GM23338 (cell line): ENCODE measurements around the gene M6PR. TPM values are rescaled to one million over a fixed set of nuclear protein-coding genes. Genes with fewer than 3 reads are reported as not detected.

Source experiments
- ATAC-seq: fragments of 200-7000 bp; cut with Tn5 transposase; 3 replicates; pipeline ENCODE4 v1.9.1; 2020
- DNase-seq: peaks from one replicate; pipeline ENCODE4 v3.0.0-alpha.2; 2015; ENCODE audit warnings: low spot score
- H2AFZ ChIP-seq: fragments of 200-600 bp; sonication (generic); 2 replicates; pipeline ENCODE4 v1.8.0; 2016; ENCODE audit warnings: antibody characterized with exemption, mild to moderate bottlenecking, moderate library complexity
- H3F3A ChIP-seq: fragments of 200-600 bp; sonication (generic); replicated peaks from 2 replicates; pipeline ENCODE4 v1.8.0; 2017; ENCODE audit warnings: antibody characterized with exemption, mixed run types, low read depth
- H3K27ac ChIP-seq: fragments of 200-600 bp; sonication (generic); 2 replicates; pipeline ENCODE4 v1.6.1; 2016; ENCODE audit warnings: low read depth
- H3K27me3 ChIP-seq: fragments of 200-600 bp; sonication (generic); 2 replicates; pipeline ENCODE4 v1.8.0; 2016; ENCODE audit warnings: mild to moderate bottlenecking, mixed run types, moderate library complexity; ENCODE audit not compliant: insufficient read depth
- H3K36me3 ChIP-seq: fragments of 200-600 bp; sonication (generic); 2 replicates; pipeline ENCODE4 v1.8.0; 2016; ENCODE audit warnings: mild to moderate bottlenecking; ENCODE audit not compliant: insufficient read depth
- H3K4me1 ChIP-seq: fragments of 200-600 bp; sonication (generic); 2 replicates; pipeline ENCODE4 v1.8.0; 2016; ENCODE audit warnings: mild to moderate bottlenecking, moderate library complexity; ENCODE audit not compliant: insufficient read depth
- H3K4me2 ChIP-seq: fragments of 200-600 bp; sonication (generic); 2 replicates; pipeline ENCODE4 v1.7.1; 2017; ENCODE audit warnings: mixed run types
- H3K4me3 ChIP-seq: fragments of 200-600 bp; sonication (generic); 2 replicates; pipeline ENCODE4 v1.6.1; 2016; ENCODE audit warnings: mixed run types
- H3K79me2 ChIP-seq: fragments of 200-600 bp; sonication (generic); replicated peaks from 2 replicates; pipeline ENCODE4 v1.8.0; 2017; ENCODE audit warnings: mild to moderate bottlenecking; ENCODE audit not compliant: insufficient read depth
- H3K9me2 ChIP-seq: fragments of 200-600 bp; sonication (generic); 2 replicates; pipeline ENCODE4 v1.8.0; 2017; ENCODE audit not compliant: insufficient read depth
- H4K20me1 ChIP-seq: fragments of 200-600 bp; sonication (generic); replicated peaks from 2 replicates; pipeline ENCODE4 v1.8.0; 2017; ENCODE audit warnings: mild to moderate bottlenecking; ENCODE audit not compliant: insufficient read depth
- H3K27ac Mint-ChIP-seq: 2 replicates; pipeline ENCODE4 v1.8.0; 2020; ENCODE audit warnings: inconsistent platforms, mild to moderate bottlenecking, moderate library complexity, mixed read lengths
- H3K27me3 Mint-ChIP-seq: 3 replicates; pipeline ENCODE4 v1.8.0; 2022; ENCODE audit warnings: low read depth, mild to moderate bottlenecking, moderate library complexity, mixed read lengths, inconsistent platforms; ENCODE audit not compliant: insufficient read depth, poor library complexity
- H3K36me3 Mint-ChIP-seq: 3 replicates; pipeline ENCODE4 v1.8.0; 2021; ENCODE audit warnings: low read depth, mild to moderate bottlenecking, inconsistent platforms, moderate library complexity, mixed read lengths
- H3K4me1 Mint-ChIP-seq: 3 replicates; pipeline ENCODE4 v1.8.0; 2020; ENCODE audit warnings: mild to moderate bottlenecking, inconsistent platforms, mixed read lengths
- H3K4me3 Mint-ChIP-seq: 3 replicates; pipeline ENCODE4 v1.8.0; 2021; ENCODE audit warnings: moderate library complexity, mild to moderate bottlenecking, inconsistent platforms, mixed read lengths
- H3K9me3 Mint-ChIP-seq: 3 replicates; pipeline ENCODE4 v1.8.0; 2020; ENCODE audit warnings: moderate library complexity, mild to moderate bottlenecking, inconsistent platforms, mixed read lengths
- CREB1 ChIP-seq: fragments of 250-450 bp; sonication (Bioruptor Pico); IDR thresholded peaks from 2 replicates; pipeline ENCODE4 v1.5.0; 2020; ENCODE audit warnings: low read depth, mild to moderate bottlenecking, moderate library complexity
- CTCF ChIP-seq, 2 experiments: fragments of 200-600 bp in 1 of 2; sonication (generic) in 1 of 2; conservative IDR thresholded peaks; 2 replicates each; pipeline versions ENCODE4 v1.5.1 to v1.6.1; 2016 to 2017; ENCODE audit warnings: antibody characterized with exemption in 2 of 2, low read depth in 2 of 2, mild to moderate bottlenecking in 2 of 2, moderate library complexity in 1 of 2
- ETS1 ChIP-seq: IDR thresholded peaks from 2 replicates; pipeline ENCODE4 v1.6.1; 2016; ENCODE audit warnings: antibody characterized with exemption
- EZH2 ChIP-seq: fragments of 200-600 bp; sonication (generic); IDR thresholded peaks from one replicate; pipeline ENCODE4 v1.8.0; 2017; ENCODE audit warnings: antibody characterized with exemption, mild to moderate bottlenecking, low read depth; ENCODE audit not compliant: unreplicated experiment
- EZH2phosphoT487 ChIP-seq: fragments of 200-600 bp; sonication (generic); IDR thresholded peaks from one replicate; pipeline ENCODE4 v1.8.1; 2018; ENCODE audit warnings: antibody characterized with exemption; ENCODE audit not compliant: unreplicated experiment
- JUNB ChIP-seq: IDR thresholded peaks from one replicate; pipeline ENCODE4 v1.6.1; 2016; ENCODE audit warnings: antibody characterized with exemption; ENCODE audit not compliant: unreplicated experiment
- NANOG ChIP-seq: IDR thresholded peaks from 2 replicates; pipeline ENCODE4 v1.6.1; 2016; ENCODE audit warnings: antibody characterized with exemption, borderline replicate concordance
- POLR2AphosphoS5 ChIP-seq: IDR thresholded peaks from 2 replicates; pipeline ENCODE4 v1.6.1; 2016; ENCODE audit warnings: antibody characterized with exemption, low read depth
- REST ChIP-seq: IDR thresholded peaks from one replicate; pipeline ENCODE4 v1.6.1; 2018; ENCODE audit warnings: antibody characterized with exemption; ENCODE audit not compliant: unreplicated experiment
- STAT1 ChIP-seq: IDR thresholded peaks from one replicate; pipeline ENCODE4 v1.6.1; 2016; ENCODE audit warnings: antibody characterized with exemption; ENCODE audit not compliant: unreplicated experiment
- ZNF114 ChIP-seq: fragments of 250-450 bp; sonication (Bioruptor Pico); IDR thresholded peaks from 2 replicates; pipeline ENCODE4 v1.5.0; 2020; ENCODE audit warnings: mild to moderate bottlenecking, moderate library complexity
- ZNF331 ChIP-seq: fragments of 250-450 bp; sonication (Bioruptor Pico); IDR thresholded peaks from 2 replicates; pipeline ENCODE4 v1.5.0; 2020; ENCODE audit warnings: low read depth, mild to moderate bottlenecking, moderate library complexity
- ZNF462 ChIP-seq: fragments of 250-450 bp; sonication (Bioruptor Pico); IDR thresholded peaks from 2 replicates; pipeline ENCODE4 v1.5.0; 2020; ENCODE audit warnings: mild to moderate bottlenecking, moderate library complexity
- polyA plus RNA-seq: library from polyadenylated mRNA; unstranded; fragments of >200 nt; fragmentation: Nextera tagmentation; extraction: Ambion mirVana; gene quantifications from 2 replicates; pipeline ENCODE4 v1.2.1, GENCODE V29; 2016
- total RNA-seq: library from RNA; depleted of rRNA; stranded (reverse); fragments of >200 nt; shearing (Covaris generic); gene quantifications from 2 replicates; pipeline ENCODE4 v1.2.3, GENCODE V29; 2014

The M6PR gene
- total and polyA plus RNA-seq, 2 experiments from 2014 or later: 103 to 147 TPM

GRCh38 chr12:8936735-8937134 lies 12.7 kb downstream of the M6PR start:
- Mint-ChIP-seq H3K36me3 (peaks cover 82% of the 10 kb centered on the region), H3K27ac (no peak overlapping the region), H3K9me3 (no peaks in the 10 kb centered on the region), H3K4me1 (peaks cover 7% of the 10 kb centered on the region; the same call in 2 of the 3 replicates), H3K27me3 (peaks cover 2% of the 10 kb centered on the region), H3K4me3 (no peak overlapping the region)
- H3K36me3 ChIP-seq: peaks cover 77% of the 10 kb centered on the region
- H3K4me2 ChIP-seq: no peak overlapping the region
- peaks cover 63% of the 10 kb centered on the region for H3F3A ChIP-seq
- H3K4me3 ChIP-seq: no peak overlapping the region
- no peaks in the 10 kb centered on the region for H3K27me3 ChIP-seq
- DNase-seq: no peak
- no peak for ATAC-seq
- H4K20me1 ChIP-seq: peaks cover 68% of the 10 kb centered on the region
- H2AFZ ChIP-seq: no peak overlapping the region
- no peak for TF ChIP-seq JUNB
- TF ChIP-seq ZNF114: no peak
- no peak for TF ChIP-seq ZNF462 (CRISPR knock-in tag)
- no peak for TF ChIP-seq ZNF331
- no peak for TF ChIP-seq POLR2AphosphoS5
- TF ChIP-seq ETS1: no peak
- no peak for TF ChIP-seq CTCF (conservative IDR thresholded peaks at IDR 0.05; ENCODE audit: low read depth in 2 of 2)
- TF ChIP-seq EZH2: no peak
- no peak for TF ChIP-seq CREB1 (CRISPR knock-in tag)
- no peak for TF ChIP-seq NANOG
- no peak for TF ChIP-seq EZH2phosphoT487
- no peak for TF ChIP-seq REST
- no peak for TF ChIP-seq STAT1
- no peaks in the 10 kb centered on the region for H3K9me2 ChIP-seq
- peak overlapping the region; percentile 84 for H3K27ac ChIP-seq
- no peaks in the 10 kb centered on the region; the same call in 1 of the 2 replicates for H3K4me1 ChIP-seq
- H3K79me2 ChIP-seq: peaks cover 56% of the 10 kb centered on the region
